HTERT RPE-1 (cell line): Measurements from ENCODE around the gene LNPK.
"Not testable (repeated sequence)": the region's sequence is repeated elsewhere in the genome, so short reads cannot be mapped to it uniquely, and the experiment has no call there.

ENCODE experiments used
- in situ Hi-C: fragments of 300-500 bp; cut with MboI; formaldehyde crosslinking; loops from 4 replicates; pipeline ENCODE4 v1.14.3; 2020; ENCODE audit warnings: low sequenced_read_pairs

The LNPK gene

DNA sequence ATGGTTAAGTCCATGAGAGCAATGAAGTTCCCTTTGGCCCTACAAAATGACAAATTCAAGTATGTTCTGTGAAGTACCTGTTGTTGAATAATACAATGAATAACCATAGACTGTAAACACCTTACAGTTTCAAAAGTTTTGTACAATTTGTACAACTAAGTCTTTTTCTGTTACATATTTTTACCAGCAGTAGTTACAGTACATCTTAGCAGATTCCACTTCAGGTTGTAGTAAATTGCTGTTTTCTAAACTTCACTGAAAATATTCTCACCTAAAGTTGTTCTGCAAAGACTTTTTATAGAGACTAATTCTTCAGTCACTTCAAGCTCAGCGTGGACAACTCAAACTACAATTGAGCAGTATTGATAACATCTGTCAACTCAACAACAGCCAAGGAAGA lies 28.7 kb downstream of the LNPK start:
- in situ Hi-C loops = no loop called here

DNA sequence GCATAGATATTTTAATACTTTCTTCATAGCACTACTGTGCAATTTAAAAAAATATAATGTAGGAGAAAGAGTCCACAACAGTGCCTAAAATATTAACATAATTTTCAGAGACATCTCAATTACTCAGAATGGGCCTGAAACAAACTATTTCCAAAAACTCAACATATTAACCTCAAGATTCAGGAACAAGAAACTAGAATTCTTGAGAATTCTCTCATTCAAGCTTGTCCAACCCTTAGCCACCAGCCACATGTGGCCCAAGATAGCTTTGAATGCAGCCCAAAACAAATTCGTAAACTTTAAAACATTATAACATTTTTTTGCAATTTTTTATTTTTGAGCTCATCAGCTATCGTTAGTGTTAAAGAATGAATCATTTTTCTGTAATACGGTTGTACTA lies 35.2 kb downstream of the LNPK start:
- in situ Hi-C loops = no loop called here

DNA sequence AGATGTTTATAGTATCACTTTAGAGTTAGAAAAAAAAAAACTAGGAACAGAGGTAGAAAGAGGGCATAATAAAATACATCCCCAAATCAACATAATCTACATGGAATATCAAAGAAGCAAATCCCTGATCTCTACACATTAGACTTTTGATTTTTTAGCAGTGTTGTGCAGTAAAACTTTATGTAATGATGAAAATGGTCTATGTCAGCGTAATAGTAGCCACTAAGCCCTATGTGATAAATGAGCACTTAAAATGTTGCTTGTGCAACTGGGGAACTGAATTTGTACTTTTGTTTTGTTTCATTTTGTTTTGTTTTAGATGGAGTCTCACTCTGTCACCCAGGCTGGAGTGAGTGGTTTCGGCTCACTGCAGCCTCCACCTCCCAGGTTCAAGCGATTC lies 36.3 kb downstream of the LNPK start:
- in situ Hi-C loops = no loop called here

DNA sequence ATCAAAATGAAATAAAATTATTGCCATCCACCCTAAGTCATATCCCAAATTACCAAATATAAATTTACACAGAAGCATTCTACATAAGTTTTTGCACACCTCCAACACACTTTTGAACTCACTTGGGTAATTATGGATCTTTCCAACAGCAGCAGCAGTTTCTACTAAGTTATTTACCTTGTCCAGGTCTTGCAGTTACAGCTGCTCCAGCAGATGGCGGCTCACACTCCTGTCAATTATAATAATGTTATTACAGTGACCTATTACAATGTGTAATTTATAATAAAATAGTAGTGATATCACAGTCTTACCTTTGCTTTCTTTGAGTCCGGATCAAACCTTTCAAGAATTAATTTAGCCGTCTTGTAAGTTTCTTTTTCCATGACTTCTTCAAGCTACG lies 37.9 kb downstream of the LNPK start:
- in situ Hi-C loops = no loop called here

DNA sequence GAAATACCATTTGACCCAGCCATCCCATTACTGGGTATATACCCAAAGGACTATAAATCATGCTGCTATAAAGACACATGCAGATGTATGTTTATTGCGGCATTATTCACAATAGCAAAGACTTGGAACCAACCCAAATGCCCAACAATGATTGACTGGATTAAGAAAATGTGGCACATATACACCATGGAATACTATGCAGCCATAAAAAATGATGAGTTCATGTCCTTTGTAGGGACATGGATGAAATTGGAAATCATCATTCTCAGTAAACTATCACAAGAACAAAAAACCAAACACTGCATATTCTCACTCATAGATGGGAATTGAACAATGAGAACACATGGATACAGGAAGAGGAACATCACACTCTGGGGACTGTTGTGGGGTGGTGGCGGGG lies 38.9 kb downstream of the LNPK start:
- in situ Hi-C loops = not testable (repeated sequence)

DNA sequence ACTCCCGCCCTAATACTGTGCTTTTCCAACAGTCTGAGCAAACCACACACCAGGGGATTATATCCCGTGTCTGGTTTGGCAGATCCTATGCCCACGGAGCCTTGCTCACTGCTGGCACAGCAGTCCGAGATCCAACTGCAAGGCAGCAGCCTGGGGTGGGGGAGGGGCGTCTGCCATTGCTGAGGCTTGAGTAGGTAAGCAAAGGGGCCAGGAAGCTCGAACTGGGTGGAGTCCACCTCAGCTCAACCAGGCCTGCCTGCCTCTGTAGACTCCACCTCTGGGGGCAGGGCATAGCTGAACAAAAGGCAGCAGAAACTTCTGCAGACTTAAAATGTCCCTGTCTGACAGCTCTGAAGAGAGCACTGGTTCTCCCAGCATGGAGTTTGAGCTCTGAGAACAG lies 44.2 kb downstream of the LNPK start:
- in situ Hi-C loops = no loop called here

DNA sequence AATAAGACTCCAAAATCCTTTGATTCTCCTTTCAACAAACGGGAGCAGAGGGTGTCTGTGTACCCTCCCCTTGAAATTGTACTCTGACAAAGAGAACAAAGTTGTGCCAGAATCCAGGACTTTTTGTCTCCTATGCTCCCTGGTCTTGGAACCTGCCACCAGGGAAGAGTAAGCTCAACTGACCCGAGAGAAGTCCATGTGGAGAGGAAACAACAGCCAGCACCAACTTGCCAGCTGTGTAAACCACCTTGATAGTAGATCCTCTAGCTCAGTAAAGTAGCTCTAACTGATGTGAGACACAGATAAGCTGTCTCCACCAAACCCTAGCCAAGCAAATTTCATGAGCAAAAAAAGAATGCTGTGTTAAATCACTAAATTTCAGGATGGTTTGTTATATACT lies 46.9 kb downstream of the LNPK start:
- in situ Hi-C loops = no loop called here

DNA sequence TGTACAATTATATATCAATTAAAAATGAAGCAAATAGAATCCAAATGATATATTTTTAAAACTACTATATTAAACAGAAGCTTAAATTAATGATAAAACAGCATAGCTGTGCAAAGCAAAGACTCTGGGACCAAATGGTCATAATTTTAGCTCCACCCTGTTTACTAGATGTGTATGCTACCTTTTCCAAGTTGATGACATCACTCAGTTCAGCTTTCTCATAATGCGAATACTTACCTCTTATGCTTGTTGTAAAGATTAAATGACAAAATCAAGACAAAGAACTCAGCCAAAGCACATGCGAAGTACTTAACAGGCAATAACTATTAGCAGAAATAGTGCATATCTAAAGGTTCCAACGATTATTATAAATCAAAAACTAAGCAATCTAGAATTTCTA lies 51.6 kb downstream of the LNPK start:
- in situ Hi-C loops = no loop called here

DNA sequence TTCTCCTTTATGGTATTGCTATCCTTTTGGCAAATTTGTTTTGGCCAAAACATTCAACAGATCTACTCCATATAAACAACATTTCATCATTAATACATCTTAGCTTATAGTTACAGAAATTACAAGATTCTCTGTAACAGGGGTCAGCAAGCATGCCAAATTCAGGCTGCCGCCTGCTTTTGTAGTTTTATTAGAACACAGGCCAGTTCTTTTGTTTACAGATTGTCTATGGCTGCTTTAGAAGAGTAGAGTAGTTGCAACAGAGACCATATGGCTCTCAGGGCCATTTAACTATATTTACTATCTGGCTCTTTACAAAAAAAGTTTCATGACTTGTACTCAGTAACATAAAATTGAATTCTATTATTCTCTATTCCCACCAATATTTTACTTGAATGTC lies 53.9 kb downstream of the LNPK start:
- in situ Hi-C loops = no loop called here

DNA sequence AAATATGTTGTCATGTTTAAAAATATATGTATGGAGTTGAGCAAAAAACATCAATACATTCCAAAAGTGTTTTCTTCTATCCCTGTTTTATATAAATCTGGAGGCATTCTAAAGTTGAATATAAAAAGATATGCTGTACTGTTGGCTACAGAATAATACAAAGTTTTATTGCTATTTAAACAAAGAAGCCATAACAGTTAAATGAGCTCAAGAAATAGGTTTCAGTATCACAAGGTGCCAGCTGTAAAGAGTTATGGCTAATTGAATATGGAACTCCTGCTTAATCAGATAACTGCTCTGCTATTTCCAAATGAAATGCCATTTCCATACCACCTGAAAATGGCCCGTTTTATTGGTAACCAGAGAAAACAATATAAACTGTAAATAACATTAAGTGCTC lies 55.0 kb downstream of the LNPK start:
- in situ Hi-C loops = no loop called here

DNA sequence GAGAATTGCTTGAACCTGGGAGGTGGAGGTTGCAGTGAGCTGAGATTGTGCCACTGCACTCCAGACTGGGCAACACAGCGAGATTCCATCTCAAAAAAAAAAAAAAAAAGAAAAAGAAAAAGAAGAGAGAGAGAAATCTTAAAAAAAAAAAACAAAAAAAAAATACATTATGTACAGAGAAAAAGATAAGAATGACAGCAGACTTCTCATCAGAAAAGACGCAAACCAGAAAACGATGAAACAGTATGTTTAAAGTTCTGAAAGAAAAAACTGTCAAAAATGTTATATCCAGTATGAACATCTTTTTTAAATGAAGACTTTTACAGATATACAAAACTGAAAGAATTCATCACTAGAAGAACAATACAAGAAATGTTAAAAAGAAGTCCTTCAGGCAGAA lies 60.4 kb downstream of the LNPK start:
- in situ Hi-C loops = no loop called here

DNA sequence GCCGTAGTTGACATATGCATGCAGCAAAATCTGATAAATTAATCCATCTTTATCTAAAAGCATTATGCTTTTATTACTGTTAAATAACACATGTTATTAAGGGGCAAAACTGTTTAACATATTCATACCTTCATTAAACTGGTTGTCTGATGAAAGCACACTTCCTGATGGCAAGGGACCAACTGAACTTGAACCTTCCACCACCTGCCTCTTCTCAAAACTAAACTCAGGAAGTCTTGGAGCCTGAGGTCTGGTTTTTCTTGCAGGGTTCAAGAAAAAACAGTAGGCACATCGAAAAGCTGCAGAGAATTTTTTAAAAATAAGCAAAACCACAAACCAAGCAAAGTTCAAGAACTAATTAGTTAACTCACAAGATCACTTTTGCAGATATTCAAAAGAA lies 64.9 kb downstream of the LNPK start:
- in situ Hi-C loops = no loop called here

DNA sequence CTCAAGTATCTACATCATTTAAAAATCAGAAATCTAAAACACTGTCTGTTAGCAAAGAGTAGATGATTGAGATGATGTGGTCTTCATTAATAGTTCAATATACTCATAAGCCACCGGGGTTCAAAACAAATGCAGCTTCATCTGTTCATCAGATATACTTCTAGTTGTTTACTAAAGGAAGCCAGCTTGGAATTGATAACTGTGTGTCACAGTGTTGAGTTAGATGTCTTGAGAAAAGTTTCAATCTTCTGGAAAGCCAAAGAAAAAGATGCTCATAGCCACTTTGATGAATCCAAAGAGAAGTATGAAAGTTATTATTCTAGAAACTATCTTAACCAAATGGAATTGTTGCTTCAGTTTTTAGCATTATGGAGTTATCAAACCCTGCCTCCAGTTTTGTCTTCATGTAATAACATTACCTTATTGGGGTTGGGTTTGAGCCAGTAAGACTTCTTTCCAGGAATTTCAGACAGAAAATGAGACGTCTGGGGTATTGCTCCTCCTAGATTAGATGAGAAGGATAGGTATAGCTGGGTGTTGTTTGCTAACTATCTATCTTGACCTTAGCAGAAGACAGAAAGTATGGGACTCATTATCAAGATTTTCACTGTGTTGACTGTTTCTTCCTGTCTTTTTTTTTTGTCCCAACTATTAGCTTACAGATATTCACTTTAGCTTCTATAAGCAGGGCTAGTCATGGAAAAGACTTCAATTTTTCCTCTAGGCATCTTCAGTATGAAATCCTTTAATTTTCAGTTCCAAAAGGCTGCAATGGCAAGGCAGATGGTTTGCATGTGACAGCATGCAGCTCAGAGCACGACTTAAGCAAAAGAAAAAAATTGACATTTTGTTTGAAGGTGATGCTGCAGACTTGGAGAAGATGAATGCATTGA lies 66.5 kb downstream of the LNPK start:
- in situ Hi-C loops = no loop called here

DNA sequence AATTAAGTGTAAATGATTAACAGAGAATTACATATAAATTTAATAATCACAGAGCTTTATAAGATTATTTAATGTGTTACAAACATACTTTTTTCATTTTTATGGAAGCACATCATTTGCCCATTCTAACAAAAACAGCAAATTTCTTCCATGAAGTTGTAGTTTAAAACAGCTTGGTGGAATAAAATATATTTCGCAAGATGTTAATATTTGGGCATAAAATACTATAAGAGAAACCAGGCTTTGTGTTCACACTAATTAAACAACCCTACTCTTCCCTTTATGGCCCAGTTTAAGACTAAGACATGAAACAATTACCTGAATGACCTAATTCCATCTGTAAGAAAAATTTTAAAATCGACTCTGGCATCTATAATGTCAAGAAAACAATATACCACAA lies 69.4 kb downstream of the LNPK start:
- in situ Hi-C loops = no loop called here

DNA sequence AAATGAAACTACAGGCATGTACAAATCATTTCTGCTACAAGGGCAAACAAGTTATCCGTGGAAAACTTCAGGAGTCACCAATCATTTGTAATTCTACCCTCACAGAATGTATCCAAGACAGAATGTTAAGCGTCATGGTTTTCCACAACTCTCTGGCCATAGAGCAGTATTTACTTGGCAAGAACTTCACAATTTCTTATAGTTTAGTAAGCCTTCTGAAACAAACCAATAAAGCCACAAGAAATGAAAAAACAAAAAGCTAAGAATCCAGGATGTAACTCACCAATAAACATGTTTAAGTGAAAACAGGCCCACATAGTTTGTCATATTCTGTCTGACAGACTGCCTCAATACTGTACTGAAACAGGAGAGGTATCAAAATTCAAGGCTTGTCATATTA lies 70.3 kb downstream of the LNPK start:
- in situ Hi-C loops = no loop called here

DNA sequence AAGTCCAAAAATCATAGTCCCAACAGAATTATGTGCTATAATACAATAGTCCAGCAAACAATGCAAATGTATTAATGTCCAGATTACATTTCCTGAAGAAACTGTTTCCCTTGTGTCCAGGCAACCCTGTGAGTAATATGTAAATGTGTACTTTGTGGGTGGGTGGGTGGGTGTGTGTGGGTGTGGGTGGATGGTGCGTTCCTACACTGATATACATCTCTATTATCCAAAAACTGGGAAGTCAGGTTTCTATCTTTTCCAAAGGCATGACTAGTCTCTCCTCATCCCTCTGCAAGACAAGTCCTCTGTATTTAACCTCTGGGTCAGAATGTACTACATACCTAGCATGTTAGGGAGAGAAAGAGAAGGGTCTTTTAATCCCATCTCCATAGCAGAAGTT lies 71.6 kb downstream of the LNPK start:
- in situ Hi-C loops = no loop called here

DNA sequence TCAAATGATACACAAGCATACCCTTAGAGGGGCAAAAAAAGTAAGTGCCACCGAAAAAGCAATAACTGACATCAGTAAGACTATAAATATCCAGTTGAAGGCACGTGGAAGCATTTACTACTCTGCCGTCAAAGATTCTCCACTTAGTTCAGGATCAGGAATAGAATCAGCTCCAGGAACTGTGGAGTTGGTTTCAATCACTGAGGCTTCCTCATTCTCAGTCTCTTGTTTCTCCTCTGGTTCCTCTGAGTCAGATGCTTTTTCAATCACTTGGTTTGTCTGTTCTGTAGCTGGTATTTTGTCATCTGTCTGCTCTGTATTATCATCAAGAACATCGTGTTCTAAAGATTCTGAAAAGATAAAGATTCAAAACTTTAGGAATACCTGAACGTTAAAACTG lies 72.2 kb downstream of the LNPK start:
- in situ Hi-C loops = no loop called here

DNA sequence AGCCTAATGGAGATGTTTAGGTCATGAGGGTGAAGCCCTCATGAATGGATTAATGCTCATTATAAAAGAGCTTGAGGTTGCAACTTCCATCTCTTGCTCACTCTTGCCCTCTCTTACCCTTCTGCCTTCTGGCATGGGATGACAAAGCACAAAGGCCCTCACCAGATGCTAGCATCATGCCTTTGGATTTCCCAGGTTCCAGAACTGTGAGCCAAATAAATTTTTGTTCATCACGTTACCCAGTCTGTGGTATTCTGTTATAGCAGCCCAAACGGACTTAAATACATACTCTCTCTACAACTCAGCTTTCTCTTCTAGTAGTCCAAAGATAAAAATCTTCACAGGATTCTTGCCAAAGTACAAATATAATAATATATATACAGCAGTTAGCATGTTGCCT lies 75.8 kb downstream of the LNPK start:
- in situ Hi-C loops = no loop called here

DNA sequence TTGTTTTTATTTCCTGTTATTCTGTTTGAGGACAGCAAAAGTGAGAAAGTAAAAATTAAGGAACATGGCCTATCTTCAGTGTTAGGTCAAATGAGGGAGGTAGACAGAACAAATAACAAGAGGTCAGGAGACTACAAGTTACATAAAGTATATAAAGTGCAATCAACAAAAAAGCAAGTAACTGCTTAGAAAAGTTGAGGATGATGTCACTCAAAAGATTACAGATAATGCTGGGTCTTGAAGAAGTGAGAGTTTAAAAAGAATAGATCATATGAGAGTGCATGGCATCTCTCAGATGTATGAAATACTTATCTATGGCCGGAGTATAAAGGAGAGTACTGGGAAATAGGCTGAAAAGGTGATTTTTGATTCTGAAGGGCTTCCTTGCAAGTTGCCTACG lies 79.9 kb downstream of the LNPK start:
- in situ Hi-C loops = no loop called here

DNA sequence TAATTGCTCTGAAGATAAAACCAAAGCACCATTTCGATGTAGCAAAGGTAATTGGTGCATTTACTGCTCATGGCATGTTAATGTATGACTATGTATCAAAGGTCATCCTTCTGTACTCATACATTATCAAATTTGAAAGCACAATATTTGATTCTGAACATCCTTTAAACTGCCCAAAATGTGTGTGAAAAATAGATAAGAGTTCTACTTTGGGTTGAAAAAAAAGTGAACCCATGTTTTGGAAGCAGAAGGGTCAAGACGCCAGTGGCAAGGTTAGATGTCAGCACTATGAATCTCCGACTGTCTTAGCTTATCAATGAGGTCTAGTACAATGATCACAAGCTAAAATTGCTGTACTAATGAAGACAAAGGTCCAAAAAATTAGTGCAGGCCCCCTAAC lies 83.1 kb downstream of the LNPK start:
- in situ Hi-C loops = no loop called here

DNA sequence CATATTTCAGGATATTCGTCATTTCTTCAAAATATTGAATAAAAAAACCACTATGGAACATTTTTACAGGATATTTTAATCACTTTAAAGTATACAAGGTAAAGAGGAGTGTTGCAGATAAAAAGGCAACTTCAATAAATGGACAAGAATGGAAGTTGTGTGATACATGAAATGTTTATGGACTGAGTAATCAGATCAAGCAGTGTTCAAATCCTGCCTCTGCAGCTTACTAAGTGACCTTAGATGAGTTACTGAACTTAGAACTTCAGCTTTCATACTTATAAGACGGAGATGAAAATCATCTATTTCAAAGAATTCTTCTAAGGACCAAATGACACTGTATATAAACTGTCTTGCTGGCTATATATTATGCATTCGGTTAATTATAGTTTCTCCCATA lies 87.2 kb downstream of the LNPK start:
- in situ Hi-C loops = no loop called here

DNA sequence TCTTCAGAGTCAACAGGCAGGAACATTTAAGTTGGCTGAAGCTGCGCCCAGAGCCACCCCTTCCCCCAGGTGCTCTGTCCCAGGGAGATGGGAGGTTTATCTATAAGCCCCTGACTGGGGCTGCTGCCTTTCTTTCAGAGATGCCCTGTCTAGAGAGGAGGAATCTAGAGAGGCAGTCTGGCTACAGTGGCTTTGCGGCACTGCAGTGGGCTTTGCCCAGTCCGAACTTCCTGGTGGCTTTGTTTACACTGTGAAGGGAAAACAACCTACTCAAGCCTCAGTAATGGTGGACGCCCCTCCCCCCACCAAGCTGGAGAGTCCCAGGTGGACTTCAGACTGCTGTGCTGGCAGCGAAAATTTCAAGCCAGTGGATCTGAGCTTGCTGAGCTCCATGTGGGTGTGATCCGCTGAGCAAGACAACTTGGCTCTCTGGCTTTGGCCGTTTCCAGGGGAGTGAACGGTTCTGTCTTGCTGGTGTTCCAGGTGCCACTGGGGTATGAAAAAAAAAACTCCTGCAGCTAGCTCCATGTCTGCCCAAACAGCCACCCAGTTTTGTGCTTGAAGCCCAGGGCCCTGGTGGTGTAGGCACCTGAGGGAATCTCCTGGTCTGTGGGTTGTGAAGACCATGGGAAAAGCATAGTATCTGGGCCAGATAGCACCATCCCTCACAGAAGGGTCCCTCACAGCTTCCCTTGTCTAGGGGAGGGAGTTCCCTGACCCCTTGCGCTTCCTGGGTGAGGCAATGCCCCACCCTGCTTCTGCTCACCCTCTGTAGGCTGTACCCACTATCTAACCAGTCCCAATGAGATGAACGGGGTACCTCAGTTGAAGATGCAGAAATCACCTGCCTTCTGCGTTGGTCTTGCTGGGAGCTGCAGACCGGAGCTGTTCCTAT lies 88.0 kb downstream of the LNPK start:
- in situ Hi-C loops = not testable (repeated sequence)
